ENCODE results near the gene CDH4. TPM values are rescaled to one million over a fixed set of nuclear protein-coding genes. Genes with fewer than 3 reads are reported as not detected.
A peak's percentile ranks its signal among the peaks of the same experiment; 100 is the strongest.
"Not testable (repeated sequence)": the region's sequence is repeated elsewhere in the genome, so short reads cannot be mapped to it uniquely, and the experiment has no call there.

The CDH4 gene
- total RNA-seq, 4 donors from 2014 or later: 0.71 to 4.2 (median 2.9) TPM

GRCh38 chr20:61982951-61983315 is 730.9 kb downstream of the CDH4 start:
- WGBS, 2 donors: 90 to 92% methylated on average over 11 of the region's 11 CpGs
- intact Hi-C loops (cut with DNase I; ENCODE audit: low total_unique reads): no loop called here
- no peak overlapping the region for H3K4me3 ChIP-seq (ENCODE audit: low read depth, poor library complexity, severe bottlenecking)
- no peak for DNase-seq (ENCODE audit: low spot score in 2 of 2)
- TF ChIP-seq POLR2A (IDR thresholded peaks at IDR 0.05) (no peak), CTCF (IDR thresholded peaks at IDR 0.05) (no peak)

DNA sequence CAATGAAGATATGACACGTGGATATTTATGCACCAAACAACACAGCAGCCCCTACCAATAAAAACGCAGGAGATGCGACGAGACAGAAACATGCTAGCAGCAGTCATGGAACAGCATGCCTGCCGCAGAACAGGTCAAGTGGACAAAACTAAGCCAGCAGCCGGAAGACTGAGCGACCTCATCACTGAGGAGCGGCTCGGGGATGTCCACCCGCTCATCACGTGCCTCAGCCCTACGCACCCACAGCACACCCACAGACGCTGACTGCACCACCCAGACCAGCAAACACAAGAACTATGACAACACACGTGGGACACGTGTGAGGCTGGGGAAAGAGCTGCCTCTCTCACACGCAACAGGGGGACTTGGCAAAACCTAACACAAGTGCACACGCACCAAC is 731.9 kb downstream of the CDH4 start:
- intact Hi-C loops (cut with DNase I; ENCODE audit: low total_unique reads): no loop called here
- 81 to 82% methylated on average over 17 of the region's 17 CpGs for WGBS, 2 donors
- TF ChIP-seq POLR2A (IDR thresholded peaks at IDR 0.05) (no peak), CTCF (IDR thresholded peaks at IDR 0.05) (peak in 1 of 3 donors; percentile 6)
- no peak overlapping the region for H3K4me3 ChIP-seq (ENCODE audit: low read depth, poor library complexity, severe bottlenecking)
- DNase-seq (ENCODE audit: low spot score in 2 of 2): no peak

DNA sequence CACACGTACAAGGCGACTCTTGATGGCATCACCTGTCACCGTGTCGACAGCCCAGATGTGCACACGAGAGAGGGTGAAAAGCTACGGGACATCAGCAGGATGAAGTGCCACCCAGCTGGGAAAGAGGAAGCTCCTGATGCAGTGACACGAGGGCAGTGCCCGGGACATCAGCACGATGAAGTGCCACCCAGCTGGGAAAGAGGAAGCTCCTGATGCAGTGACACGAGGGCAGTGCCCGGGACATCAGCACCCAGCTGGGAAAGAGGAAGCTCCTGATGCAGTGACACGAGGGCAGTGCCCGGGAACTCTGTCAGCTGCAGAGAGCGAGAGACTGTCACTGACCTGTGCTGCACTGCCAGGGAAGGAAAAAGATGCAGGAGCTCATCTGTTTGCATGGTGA is 732.4 kb downstream of the CDH4 start:
- DNase-seq (ENCODE audit: low spot score in 2 of 2); H3K4me3 ChIP-seq (ENCODE audit: low read depth, poor library complexity, severe bottlenecking); intact Hi-C loops (cut with DNase I; ENCODE audit: low total_unique reads): not testable (repeated sequence)
- 90 to 91% methylated on average over 13 of the region's 14 CpGs for WGBS, 2 donors

- no peak overlapping the region for H3K4me3 ChIP-seq (ENCODE audit: low read depth, poor library complexity, severe bottlenecking)
- WGBS, 2 donors: 93 to 99% methylated on average over 6 of the region's 6 CpGs
- no peak for DNase-seq (ENCODE audit: low spot score in 2 of 2)
- TF ChIP-seq CTCF (IDR thresholded peaks at IDR 0.05) (no peak), POLR2A (IDR thresholded peaks at IDR 0.05) (no peak)
- intact Hi-C loops (cut with DNase I; ENCODE audit: low total_unique reads): no loop called here
Measured at GRCh38 chr20:61985096-61985495, 733.0 kb downstream of the CDH4 start.

GRCh38 chr20:61986762-61987321 is 734.8 kb downstream of the CDH4 start:
- intact Hi-C loops (cut with DNase I; ENCODE audit: low total_unique reads): no loop called here
- H3K4me3 ChIP-seq (ENCODE audit: low read depth, poor library complexity, severe bottlenecking): no peak overlapping the region
- 92 to 97% methylated on average over 16 of the region's 16 CpGs for WGBS, 2 donors
- TF ChIP-seq POLR2A (IDR thresholded peaks at IDR 0.05) (no peak), CTCF (IDR thresholded peaks at IDR 0.05) (no peak)
- no peak for DNase-seq (ENCODE audit: low spot score in 2 of 2)

DNA sequence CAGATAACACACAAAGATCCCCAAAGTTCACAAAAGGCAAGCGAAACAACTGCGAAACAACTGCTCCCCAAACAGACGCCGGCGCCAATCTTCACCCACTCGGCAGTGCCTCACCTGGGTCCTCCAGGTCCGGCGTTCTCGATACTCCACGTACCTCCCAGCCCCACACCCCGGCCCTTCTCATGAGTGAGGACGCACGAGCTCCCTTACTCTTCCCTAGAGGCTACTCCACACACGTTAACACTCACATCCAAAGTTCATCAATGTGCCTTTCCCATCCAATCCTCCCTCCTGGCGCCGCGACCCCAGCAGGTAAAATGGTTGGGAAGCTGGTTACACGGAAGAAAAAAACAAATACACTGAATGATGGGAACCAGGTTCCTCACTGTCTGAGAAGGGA is 736.6 kb downstream of the CDH4 start:
- TF ChIP-seq POLR2A (IDR thresholded peaks at IDR 0.05) (no peak), CTCF (IDR thresholded peaks at IDR 0.05) (no peak)
- DNase-seq (ENCODE audit: low spot score in 2 of 2): no peak
- intact Hi-C loops (cut with DNase I; ENCODE audit: low total_unique reads): no loop called here
- H3K4me3 ChIP-seq (ENCODE audit: low read depth, poor library complexity, severe bottlenecking): no peak overlapping the region
- WGBS, 2 donors: 96% methylated on average over 18 of the region's 18 CpGs
